ENCODE measurements around the gene PNCK.
A peak's percentile ranks its signal among the peaks of the same experiment; 100 is the strongest.
"Not testable (repeated sequence)": the region's sequence is repeated elsewhere in the genome, so short reads cannot be mapped to it uniquely, and the experiment has no call there.

The PNCK gene

GRCh38 chrX:153699210-153699783 lies 25.7 kb upstream of the PNCK start:
- DNase-seq (ENCODE audit: low spot score) = not testable (repeated sequence)

GRCh38 chrX:153697924-153698865 lies 24.6 kb upstream of the PNCK start:
- DNase-seq (ENCODE audit: low spot score) = no peak

- not testable (repeated sequence) for DNase-seq (ENCODE audit: low spot score)
Observed at GRCh38 chrX:153696986-153697722, 23.5 kb upstream of the PNCK start.

- DNase-seq (ENCODE audit: low spot score) = not testable (repeated sequence)
Observed at GRCh38 chrX:153696538-153696937, 22.9 kb upstream of the PNCK start.

GRCh38 chrX:153696100-153696499 lies 22.5 kb upstream of the PNCK start:
- no peak for DNase-seq (ENCODE audit: low spot score)

GRCh38 chrX:153694687-153695270 lies 21.2 kb upstream of the PNCK start:
- DNase-seq (ENCODE audit: low spot score) = no peak

GRCh38 chrX:153694256-153694655 lies 20.6 kb upstream of the PNCK start:
- not testable (repeated sequence) for DNase-seq (ENCODE audit: low spot score)

- no peak for DNase-seq (ENCODE audit: low spot score)
Observed at GRCh38 chrX:153693216-153694086, 19.8 kb upstream of the PNCK start.

GRCh38 chrX:153692611-153693156 lies 19.1 kb upstream of the PNCK start:
- DNase-seq (ENCODE audit: low spot score) = no peak

GRCh38 chrX:153692003-153692402 lies 18.4 kb upstream of the PNCK start:
- no peak for DNase-seq (ENCODE audit: low spot score)

GRCh38 chrX:153691032-153691827 lies 17.6 kb upstream of the PNCK start:
- not testable (repeated sequence) for DNase-seq (ENCODE audit: low spot score)

GRCh38 chrX:153690466-153690865 lies 16.9 kb upstream of the PNCK start:
- no peak for DNase-seq (ENCODE audit: low spot score)

- no peak for DNase-seq (ENCODE audit: low spot score)
Observed at GRCh38 chrX:153689654-153690465, 16.2 kb upstream of the PNCK start.

- no peak for DNase-seq (ENCODE audit: low spot score)
Observed at GRCh38 chrX:153688911-153689590, 15.4 kb upstream of the PNCK start.

GRCh38 chrX:153688506-153688905 lies 14.9 kb upstream of the PNCK start:
- DNase-seq (ENCODE audit: low spot score) = no peak

GRCh38 chrX:153688071-153688470 lies 14.5 kb upstream of the PNCK start:
- no peak for DNase-seq (ENCODE audit: low spot score)

GRCh38 chrX:153687121-153688039 lies 13.8 kb upstream of the PNCK start, which contains the start of gene SLC6A8:
Gene SLC6A8, plus strand, starts transcription at chrX:153687926. Its CDS starts 649 bp downstream, at chrX:153688575.
- peak; percentile 83 for DNase-seq (ENCODE audit: low spot score)

Measured in left forelimb (tissue), 1 donor.